H9 (cell line): ENCODE measurements around the gene SLTM. TPM values are rescaled to one million over a fixed set of nuclear protein-coding genes. Genes with fewer than 3 reads are reported as not detected.

Experiments
- DNase-seq: peaks from one replicate; pipeline ENCODE4 v3.0.0-alpha.2; 2017
- H2AFZ ChIP-seq: one replicate; pipeline ENCODE4 v1.6.1; 2013; ENCODE audit warnings: mild to moderate bottlenecking, low read length, control low read depth, moderate library complexity
- H2AK5ac ChIP-seq: 2 replicates; pipeline ENCODE4 v1.6.1; 2013; ENCODE audit warnings: low read length, control low read depth, mixed read lengths; ENCODE audit not compliant: insufficient read length
- H2BK120ac ChIP-seq: one replicate; pipeline ENCODE4 v1.6.1; 2013; ENCODE audit warnings: low read depth, mild to moderate bottlenecking, low read length, control low read depth, inconsistent platforms; ENCODE audit not compliant: poor library complexity, severe bottlenecking
- H2BK12ac ChIP-seq: 2 replicates; pipeline ENCODE4 v1.6.1; 2013; ENCODE audit warnings: low read length, control low read depth, mixed read lengths, low read depth; ENCODE audit not compliant: insufficient read length
- H2BK15ac ChIP-seq: 2 replicates; pipeline ENCODE4 v1.6.1; 2013; ENCODE audit warnings: low read depth, low read length, control low read depth
- H2BK20ac ChIP-seq: one replicate; pipeline ENCODE4 v1.6.1; 2013; ENCODE audit warnings: low read depth, mild to moderate bottlenecking, low read length, control low read depth, inconsistent platforms; ENCODE audit not compliant: poor library complexity, severe bottlenecking
- H2BK5ac ChIP-seq: 2 replicates; pipeline ENCODE4 v1.6.1; 2013; ENCODE audit warnings: low read length, control low read depth, mixed read lengths; ENCODE audit not compliant: insufficient read length
- H3K14ac ChIP-seq: 2 replicates; pipeline ENCODE4 v1.6.1; 2013; ENCODE audit warnings: low read length, control low read depth; ENCODE audit not compliant: insufficient read depth
- H3K18ac ChIP-seq: 2 replicates; pipeline ENCODE4 v1.6.1; 2013; ENCODE audit warnings: low read depth, mild to moderate bottlenecking, mixed read lengths, low read length, control low read depth; ENCODE audit not compliant: insufficient read length
- H3K23ac ChIP-seq: 2 replicates; pipeline ENCODE4 v1.6.1; 2013; ENCODE audit warnings: low read length, control low read depth, mixed read lengths, low read depth; ENCODE audit not compliant: insufficient read length
- H3K23me2 ChIP-seq: 2 replicates; pipeline ENCODE4 v1.6.1; 2013; ENCODE audit warnings: low read depth, mild to moderate bottlenecking, mixed read lengths, low read length, control low read depth; ENCODE audit not compliant: insufficient read length, poor library complexity, severe bottlenecking
- H3K27ac ChIP-seq: 2 replicates; pipeline ENCODE4 v1.5.1; 2013; ENCODE audit warnings: low read length, control low read depth, mixed read lengths, low read depth; ENCODE audit not compliant: insufficient read length
- H3K27me3 ChIP-seq: 2 replicates; pipeline ENCODE4 v1.6.1; 2013; ENCODE audit warnings: low read length, control low read depth, inconsistent platforms; ENCODE audit not compliant: insufficient read depth
- H3K4ac ChIP-seq: 2 replicates; pipeline ENCODE4 v1.6.1; 2013; ENCODE audit warnings: low read depth, mild to moderate bottlenecking, control low read depth, inconsistent platforms, low read length, moderate library complexity
- H3K4me1 ChIP-seq: 2 replicates; pipeline ENCODE4 v1.6.1; 2013; ENCODE audit warnings: low read length, control low read depth, inconsistent platforms; ENCODE audit not compliant: insufficient read depth
- H3K4me2 ChIP-seq: 2 replicates; pipeline ENCODE4 v1.6.1; 2013; ENCODE audit warnings: low read length, control low read depth, mixed read lengths; ENCODE audit not compliant: insufficient read length, insufficient read depth
- H3K56ac ChIP-seq: 2 replicates; pipeline ENCODE4 v1.6.1; 2013; ENCODE audit warnings: low read depth, mild to moderate bottlenecking, mixed read lengths, low read length, control low read depth; ENCODE audit not compliant: insufficient read length
- H3K79me1 ChIP-seq: 2 replicates; pipeline ENCODE4 v1.6.1; 2013; ENCODE audit warnings: low read depth, mild to moderate bottlenecking, moderate library complexity, low read length, control low read depth, inconsistent platforms; ENCODE audit not compliant: insufficient read depth, poor library complexity, severe bottlenecking
- H3K79me2 ChIP-seq: 2 replicates; pipeline ENCODE4 v1.6.1; 2013; ENCODE audit warnings: low read length, control low read depth, inconsistent platforms; ENCODE audit not compliant: insufficient read depth
- H3K9ac ChIP-seq: 2 replicates; pipeline ENCODE4 v1.6.1; 2013; ENCODE audit warnings: low read length, control low read depth, mixed read lengths; ENCODE audit not compliant: insufficient read length; ENCODE audit errors: extremely low read depth
- H3K9me3 ChIP-seq: one replicate; pipeline ENCODE4 v1.6.1; 2013; ENCODE audit warnings: low read depth, low read length, inconsistent platforms; ENCODE audit not compliant: control insufficient read depth
- H3T11ph ChIP-seq: one replicate; pipeline ENCODE4 v1.6.1; 2013; ENCODE audit warnings: mild to moderate bottlenecking, low read length, control low read depth, inconsistent platforms
- H4K20me1 ChIP-seq: one replicate; pipeline ENCODE4 v1.6.1; 2013; ENCODE audit not compliant: control insufficient read depth, insufficient read length, insufficient read depth
- H4K5ac ChIP-seq: 2 replicates; pipeline ENCODE4 v1.6.1; 2013; ENCODE audit warnings: low read depth, mild to moderate bottlenecking, mixed read lengths, low read length, control low read depth; ENCODE audit not compliant: insufficient read length
- H4K8ac ChIP-seq: replicated peaks from 2 replicates; pipeline ENCODE4 v1.6.1; 2013; ENCODE audit warnings: low read length, control low read depth, mixed read lengths, low read depth; ENCODE audit not compliant: insufficient read length
- H4K91ac ChIP-seq: 2 replicates; pipeline ENCODE4 v1.6.1; 2013; ENCODE audit warnings: low read depth, mild to moderate bottlenecking, moderate library complexity, mixed read lengths, low read length, control low read depth; ENCODE audit not compliant: insufficient read length
- H3K27ac Mint-ChIP-seq, 3 experiments: 2 replicates in 2 of 3; 3 replicates in 1 of 3; pipeline ENCODE4 v1.8.0; 2020 to 2021; ENCODE audit warnings: mixed read lengths in 3 of 3, mild to moderate bottlenecking in 1 of 3, moderate library complexity in 1 of 3
- H3K27me3 Mint-ChIP-seq: 2 replicates; pipeline ENCODE4 v1.8.0; 2021; ENCODE audit warnings: low read depth, mild to moderate bottlenecking, moderate library complexity, mixed read lengths
- H3K36me3 Mint-ChIP-seq, 3 experiments: 2 replicates in 2 of 3; 3 replicates in 1 of 3; pipeline ENCODE4 v1.8.0; 2020 to 2021; ENCODE audit warnings: low read depth in 3 of 3, mixed read lengths in 3 of 3; ENCODE audit not compliant: insufficient read depth in 1 of 3
- H3K4me1 Mint-ChIP-seq, 2 experiments: 2 replicates each; pipeline ENCODE4 v1.8.0; 2020; ENCODE audit warnings: mixed read lengths in 2 of 2
- H3K4me3 Mint-ChIP-seq, 2 experiments: 2 replicates in 1 of 2; 3 replicates in 1 of 2; pipeline ENCODE4 v1.8.0; 2020 to 2021; ENCODE audit warnings: mild to moderate bottlenecking in 2 of 2, mixed read lengths in 2 of 2, moderate library complexity in 1 of 2
- H3K9me3 Mint-ChIP-seq, 2 experiments: 2 replicates in 1 of 2; 3 replicates in 1 of 2; pipeline ENCODE4 v1.8.0; 2020; ENCODE audit warnings: mild to moderate bottlenecking in 2 of 2, mixed read lengths in 2 of 2, moderate library complexity in 1 of 2
- CTCF ChIP-seq: fragments of 200-600 bp; sonication (generic); conservative IDR thresholded peaks from 3 replicates; pipeline ENCODE4 v1.8.0; 2021; ENCODE audit warnings: antibody characterized with exemption, mild to moderate bottlenecking
- total RNA-seq: library from RNA; stranded (reverse); gene quantifications from 2 replicates; pipeline ENCODE4 v1.2.1, GENCODE V29; 2021

The SLTM gene
- total RNA-seq, 1 experiment from 2014 or later: 132 TPM

- no peak for DNase-seq
- H3K27ac ChIP-seq: no peak overlapping the region
- H3K56ac ChIP-seq: no peak overlapping the region
- no peak overlapping the region for H2AFZ ChIP-seq
- no peak overlapping the region for H2BK20ac ChIP-seq
- H3K4me2 ChIP-seq: no peak overlapping the region
- no peak for TF ChIP-seq CTCF
- H4K5ac ChIP-seq: no peak overlapping the region
- no peak overlapping the region for H3K23ac ChIP-seq
- no peak overlapping the region for H2BK12ac ChIP-seq
- H4K20me1 ChIP-seq: no peaks in the 10 kb centered on the region
- no peak overlapping the region for H2AK5ac ChIP-seq
- H3K79me1 ChIP-seq: no peaks in the 10 kb centered on the region
- Mint-ChIP-seq H3K27me3 (peaks cover 3% of the 10 kb centered on the region), H3K36me3 (no peaks in the 10 kb centered on the region), H3K27ac (no peak overlapping the region), H3K4me3 (no peak overlapping the region), H3K4me1 (no peaks in the 10 kb centered on the region), H3K9me3 (no peaks in the 10 kb centered on the region)
- no peaks in the 10 kb centered on the region for H3K27me3 ChIP-seq
- H3K9ac ChIP-seq: no peak overlapping the region
- no peaks in the 10 kb centered on the region for H3K23me2 ChIP-seq
- H2BK15ac ChIP-seq: no peak overlapping the region
- no peak overlapping the region for H3K14ac ChIP-seq
- no peaks in the 10 kb centered on the region for H3K4me1 ChIP-seq
- H4K8ac ChIP-seq: no peak overlapping the region
- H3T11ph ChIP-seq: no peak overlapping the region
- no peak overlapping the region for H4K91ac ChIP-seq
- H3K9me3 ChIP-seq: no peaks in the 10 kb centered on the region
- no peak overlapping the region for H3K18ac ChIP-seq
- no peak overlapping the region for H3K4ac ChIP-seq
- no peak overlapping the region for H2BK120ac ChIP-seq
- no peaks in the 10 kb centered on the region for H3K79me2 ChIP-seq
- H2BK5ac ChIP-seq: no peak overlapping the region
Measured at GRCh38 chr15:58977887-58978286, 44.4 kb upstream of the SLTM start.
